OCI-LY3 (cell line): ENCODE data around the gene BPIFA1.

Experiments
- H2AFZ ChIP-seq: fragments of 200-600, 300-600 bp; shearing (Covaris generic); 2 replicates; pipeline ENCODE4 v1.6.0; 2014; ENCODE audit warnings: antibody characterized with exemption, low read depth, low read length
- H3K27ac ChIP-seq: fragments of 200-600, 300-600 bp; sonication (generic); 2 replicates; pipeline ENCODE4 v1.5.1; 2014; ENCODE audit warnings: mild to moderate bottlenecking, low read length, moderate library complexity, mixed read lengths
- H3K27me3 ChIP-seq: fragments of 200-600, 300-600 bp; sonication (generic); 2 replicates; pipeline ENCODE4 v1.6.1; 2014; ENCODE audit warnings: low read depth, low read length, mixed read lengths
- H3K36me3 ChIP-seq: fragments of 200-600, 300-600 bp; sonication (generic); replicated peaks from 2 replicates; pipeline ENCODE3; 2014; ENCODE audit warnings: low read depth, low read length, mixed read lengths
- H3K4me1 ChIP-seq: fragments of 300-600, 200-600 bp; sonication (generic); 2 replicates; pipeline ENCODE4 v1.6.1; 2014; ENCODE audit warnings: low read length, mixed read lengths
- H3K4me2 ChIP-seq: fragments of 200-600, 300-600 bp; sonication (generic); 2 replicates; pipeline ENCODE4 v1.6.1; 2014; ENCODE audit warnings: low read length, mixed read lengths
- H3K4me3 ChIP-seq: fragments of 300-600, 200-600 bp; sonication (generic); 2 replicates; pipeline ENCODE4 v1.5.1; 2014; ENCODE audit warnings: antibody characterized with exemption, mild to moderate bottlenecking, low read length, moderate library complexity
- H3K79me2 ChIP-seq: fragments of 300-600, 200-600 bp; shearing (Covaris generic); 2 replicates; pipeline ENCODE4 v1.6.1; 2014; ENCODE audit warnings: mild to moderate bottlenecking, low read length, mixed read lengths
- H3K9ac ChIP-seq: fragments of 300-600, 200-600 bp; shearing (Covaris generic); 2 replicates; pipeline ENCODE4 v1.6.0; 2014; ENCODE audit warnings: mild to moderate bottlenecking, low read length, moderate library complexity
- H3K9me3 ChIP-seq: fragments of 200-600, 300-600 bp; shearing (Covaris generic); 2 replicates; pipeline ENCODE4 v1.6.1; 2014; ENCODE audit warnings: low read length, mixed read lengths; ENCODE audit not compliant: insufficient read depth
- H4K20me1 ChIP-seq: fragments of 200-600, 300-600 bp; sonication (generic); 2 replicates; pipeline ENCODE4 v1.6.1; 2016; ENCODE audit warnings: low read length, mixed read lengths; ENCODE audit not compliant: insufficient read depth
- EZH2phosphoT487 ChIP-seq: fragments of 200-600 bp; shearing (Covaris generic); IDR thresholded peaks from 2 replicates; pipeline ENCODE4 v1.6.1; 2018; ENCODE audit warnings: antibody characterized with exemption, mixed run types, low read depth
- TF ChIP-seq, protein P1 (sequence below): fragments of 200-600, 300-600 bp; sonication (generic); IDR thresholded peaks from 2 replicates; pipeline ENCODE4 v1.5.1; 2014; ENCODE audit warnings: antibody characterized with exemption, low read length, low read depth

The BPIFA1 gene

DNA sequence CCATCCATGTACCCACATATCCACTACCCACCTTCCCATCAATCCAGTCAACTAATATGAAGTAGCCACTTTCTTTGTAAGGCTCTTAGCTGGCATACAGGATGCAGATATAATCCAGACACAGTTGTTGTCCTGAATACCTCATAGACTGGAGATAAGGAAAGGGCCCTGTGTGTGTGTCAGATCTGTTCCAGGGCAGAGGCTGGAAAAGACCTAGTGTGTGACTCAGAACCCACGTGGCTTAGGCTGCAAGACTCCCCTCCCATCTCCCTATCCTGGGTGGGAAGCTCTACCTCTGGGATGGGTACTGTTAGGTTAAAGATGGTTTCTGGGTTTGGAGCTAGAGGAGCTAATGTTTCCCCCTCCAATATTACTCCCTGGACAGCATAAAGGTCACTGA is 3.6 kb downstream of the BPIFA1 start:
- H3K4me3 ChIP-seq = no peak overlapping the region
- H3K36me3 ChIP-seq = no peaks in the 10 kb centered on the region
- no peaks in the 10 kb centered on the region for H3K79me2 ChIP-seq
- no peak overlapping the region for H2AFZ ChIP-seq
- no peak overlapping the region for H3K4me2 ChIP-seq
- peaks cover 34% of the 10 kb centered on the region; the same call in 1 of the 2 replicates for H3K27me3 ChIP-seq
- no peaks in the 10 kb centered on the region for H3K9me3 ChIP-seq
- no peak overlapping the region for H3K9ac ChIP-seq
- H3K4me1 ChIP-seq = no peaks in the 10 kb centered on the region
- H3K27ac ChIP-seq = no peak overlapping the region
- H4K20me1 ChIP-seq = no peaks in the 10 kb centered on the region
- TF ChIP-seq, protein P1, sequence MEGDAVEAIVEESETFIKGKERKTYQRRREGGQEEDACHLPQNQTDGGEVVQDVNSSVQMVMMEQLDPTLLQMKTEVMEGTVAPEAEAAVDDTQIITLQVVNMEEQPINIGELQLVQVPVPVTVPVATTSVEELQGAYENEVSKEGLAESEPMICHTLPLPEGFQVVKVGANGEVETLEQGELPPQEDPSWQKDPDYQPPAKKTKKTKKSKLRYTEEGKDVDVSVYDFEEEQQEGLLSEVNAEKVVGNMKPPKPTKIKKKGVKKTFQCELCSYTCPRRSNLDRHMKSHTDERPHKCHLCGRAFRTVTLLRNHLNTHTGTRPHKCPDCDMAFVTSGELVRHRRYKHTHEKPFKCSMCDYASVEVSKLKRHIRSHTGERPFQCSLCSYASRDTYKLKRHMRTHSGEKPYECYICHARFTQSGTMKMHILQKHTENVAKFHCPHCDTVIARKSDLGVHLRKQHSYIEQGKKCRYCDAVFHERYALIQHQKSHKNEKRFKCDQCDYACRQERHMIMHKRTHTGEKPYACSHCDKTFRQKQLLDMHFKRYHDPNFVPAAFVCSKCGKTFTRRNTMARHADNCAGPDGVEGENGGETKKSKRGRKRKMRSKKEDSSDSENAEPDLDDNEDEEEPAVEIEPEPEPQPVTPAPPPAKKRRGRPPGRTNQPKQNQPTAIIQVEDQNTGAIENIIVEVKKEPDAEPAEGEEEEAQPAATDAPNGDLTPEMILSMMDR = no peak
- TF ChIP-seq EZH2phosphoT487 = no peak

DNA sequence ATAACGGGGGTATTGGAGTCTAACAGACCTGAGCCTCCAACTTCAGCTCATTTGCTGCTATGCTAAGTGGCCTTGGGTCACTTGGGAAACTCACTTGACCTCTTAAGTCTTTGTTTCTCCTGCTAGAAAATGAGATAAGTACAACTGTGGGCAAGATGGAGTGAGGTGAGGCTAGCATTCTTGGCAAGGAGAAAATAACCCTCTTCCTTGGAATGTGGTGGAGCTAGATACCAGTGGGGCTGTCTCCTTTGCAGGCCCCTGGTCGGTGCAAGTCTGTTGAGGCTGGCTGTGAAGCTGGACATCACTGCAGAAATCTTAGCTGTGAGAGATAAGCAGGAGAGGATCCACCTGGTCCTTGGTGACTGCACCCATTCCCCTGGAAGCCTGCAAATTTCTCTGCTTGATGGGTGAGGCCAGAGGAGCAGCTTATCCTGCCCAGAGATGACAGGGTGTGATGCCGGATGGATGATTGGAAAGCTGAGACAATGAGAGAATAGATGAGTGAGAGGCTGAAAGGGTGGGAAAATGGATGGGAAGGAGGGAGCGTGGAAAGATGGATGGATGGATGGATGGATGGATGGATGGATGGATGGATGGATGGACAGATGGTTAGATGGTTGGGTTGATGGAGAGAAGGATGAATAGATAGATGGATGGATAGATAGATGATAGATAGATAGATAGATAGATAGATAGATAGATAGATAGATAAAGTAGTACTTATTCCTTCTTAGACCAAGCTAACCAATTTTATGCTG is 4.4 kb downstream of the BPIFA1 start:
- H4K20me1 ChIP-seq = no peaks in the 10 kb centered on the region
- H3K4me3 ChIP-seq = no peak overlapping the region
- no peaks in the 10 kb centered on the region for H3K9me3 ChIP-seq
- peaks cover 38% of the 10 kb centered on the region; the same call in 1 of the 2 replicates for H3K27me3 ChIP-seq
- no peak overlapping the region for H3K27ac ChIP-seq
- H3K4me1 ChIP-seq = no peaks in the 10 kb centered on the region
- H3K36me3 ChIP-seq = no peaks in the 10 kb centered on the region
- no peaks in the 10 kb centered on the region for H3K79me2 ChIP-seq
- H3K4me2 ChIP-seq = no peak overlapping the region
- H2AFZ ChIP-seq = no peak overlapping the region
- no peak overlapping the region for H3K9ac ChIP-seq
- no peak for TF ChIP-seq EZH2phosphoT487
- TF ChIP-seq, protein P1 = no peak

DNA sequence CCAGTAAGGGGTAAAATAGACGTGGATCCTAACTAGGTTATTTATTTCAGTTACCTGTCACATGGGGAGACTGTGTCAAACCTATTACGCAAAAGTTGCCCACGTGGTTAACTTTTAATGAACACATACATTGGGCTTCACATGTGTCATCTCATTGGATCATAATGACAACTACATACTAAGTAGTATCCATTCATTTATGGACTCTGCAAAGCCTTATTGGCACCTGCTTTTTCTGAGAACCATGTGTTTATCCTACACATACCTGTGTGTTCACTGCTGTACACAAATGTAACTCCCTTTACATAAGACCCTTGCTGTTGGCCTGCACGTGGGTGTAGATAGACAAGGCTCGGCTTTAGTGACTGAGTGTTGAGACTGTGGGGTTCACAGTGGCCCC is 5.1 kb downstream of the BPIFA1 start:
- Histone ChIP-seq H2AFZ (no peak overlapping the region), H3K9ac (no peak overlapping the region), H3K79me2 (no peaks in the 10 kb centered on the region), H3K27me3 (peaks cover 31% of the 10 kb centered on the region; the same call in 1 of the 2 replicates), H3K9me3 (no peaks in the 10 kb centered on the region), H3K27ac (no peak overlapping the region), H4K20me1 (no peaks in the 10 kb centered on the region), H3K36me3 (no peaks in the 10 kb centered on the region), H3K4me1 (no peaks in the 10 kb centered on the region), H3K4me2 (no peak overlapping the region), H3K4me3 (no peak overlapping the region)
- TF ChIP-seq, protein P1 = no peak
- TF ChIP-seq EZH2phosphoT487 = no peak

DNA sequence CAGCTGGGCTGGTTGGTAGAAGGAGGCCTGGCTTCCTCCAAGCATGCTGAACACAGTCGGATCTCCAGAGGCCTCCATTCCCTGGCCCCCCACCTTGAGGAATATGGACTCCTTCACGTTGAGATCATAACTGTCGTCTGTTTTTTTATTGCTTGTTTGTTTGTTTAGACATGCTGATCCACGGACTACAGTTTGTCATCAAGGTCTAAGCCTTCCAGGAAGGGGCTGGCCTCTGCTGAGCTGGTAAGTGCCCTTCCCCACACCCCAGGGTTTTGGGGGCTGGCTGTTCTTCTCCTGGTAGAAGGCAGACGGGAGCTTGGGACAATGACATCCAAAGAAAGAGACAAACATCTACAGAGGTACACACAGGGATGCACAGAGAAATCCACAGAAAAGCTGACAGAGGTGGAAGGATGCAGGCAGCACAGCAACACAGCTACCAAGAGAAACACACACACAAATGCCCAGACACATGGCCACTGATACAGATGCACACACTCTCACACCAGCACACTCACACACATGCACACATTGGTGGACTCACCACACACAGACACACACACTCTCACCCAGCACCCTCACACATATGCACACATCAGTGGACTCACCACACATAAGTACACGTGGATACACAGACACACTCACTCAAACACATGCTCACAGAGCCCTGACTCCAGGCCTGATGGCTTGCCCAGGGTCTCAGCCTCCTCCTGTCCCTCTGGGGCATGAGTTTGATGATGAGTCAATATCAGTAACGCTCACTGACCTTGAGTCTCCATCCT is 6.7 kb downstream of the BPIFA1 start:
- H3K4me1 ChIP-seq = no peaks in the 10 kb centered on the region
- no peak for TF ChIP-seq EZH2phosphoT487
- TF ChIP-seq, protein P1 = no peak
- no peak overlapping the region for H3K4me3 ChIP-seq
- H3K9ac ChIP-seq = no peak overlapping the region
- H3K27ac ChIP-seq = no peak overlapping the region
- no peaks in the 10 kb centered on the region for H3K9me3 ChIP-seq
- H4K20me1 ChIP-seq = no peaks in the 10 kb centered on the region
- no peaks in the 10 kb centered on the region for H3K79me2 ChIP-seq
- peaks cover 16% of the 10 kb centered on the region; the same call in 1 of the 2 replicates for H3K27me3 ChIP-seq
- H3K36me3 ChIP-seq = no peaks in the 10 kb centered on the region
- no peak overlapping the region for H2AFZ ChIP-seq
- H3K4me2 ChIP-seq = no peak overlapping the region
